ENCODE measurements around the gene SLIT3. TPM values are rescaled to one million over a fixed set of nuclear protein-coding genes. Genes with fewer than 3 reads are reported as not detected.
"Not testable (repeated sequence)": the region's sequence is repeated elsewhere in the genome, so short reads cannot be mapped to it uniquely, and the experiment has no call there.

SLIT3 gene
- total and polyA plus RNA-seq, 2 donors (not counting 3 experiments of a cell fraction or from before 2014, with no cell fraction given) = 0.90 to 1.0 TPM

GRCh38 chr5:169146158-169146557 is 154.8 kb downstream of the SLIT3 start:
- CTCF ChIA-PET = no interaction called here
- TF ChIP-seq JUN (IDR thresholded peaks at IDR 0.05; ENCODE audit: borderline replicate concordance, insufficient read depth, insufficient read length, low read depth) (no peak), POLR2A (IDR thresholded peaks at IDR 0.05; ENCODE audit: low read depth, low read length) (no peak), EZH2 (IDR thresholded peaks at IDR 0.05; ENCODE audit: borderline replicate concordance, low read depth, low read length, severe bottlenecking) (no peak), MAX (IDR thresholded peaks at IDR 0.05; ENCODE audit: insufficient read depth, insufficient read length) (no peak)
- no peaks in the 10 kb centered on the region for H3K4me1 ChIP-seq (ENCODE audit: control insufficient read depth, extremely low read depth, insufficient read depth, low read length)
- H2AFZ ChIP-seq (ENCODE audit: low read depth, low read length) = no peak overlapping the region
- no TSS peak for BruUV-seq (replicated peaks)
- no peaks in the 10 kb centered on the region for H3K27me3 ChIP-seq (ENCODE audit: control insufficient read depth in 2 of 2, insufficient read depth in 2 of 2, low read length in 2 of 2)
- H3K27ac ChIP-seq (ENCODE audit: insufficient read depth, low read depth, low read length) = no peak overlapping the region
- no peaks in the 10 kb centered on the region for H3K9me3 ChIP-seq (replicated peaks; ENCODE audit: control insufficient read depth, insufficient read depth, low read length)
- DNase-seq (ENCODE audit: low read depth, low spot score) (no peak), FAIRE-seq (no peak)
- intact Hi-C loops (cut with micrococcal nuclease) = no loop called here
- H3K4me2 ChIP-seq (ENCODE audit: insufficient read depth, low read length) = no peak overlapping the region
- no peak overlapping the region for H3K9ac ChIP-seq (replicated peaks; ENCODE audit: extremely low read depth, insufficient read depth, low read length)
- H3K9me1 ChIP-seq (replicated peaks; ENCODE audit: control insufficient read depth, extremely low read depth, insufficient read depth, low read length) = no peaks in the 10 kb centered on the region
- no peaks in the 10 kb centered on the region for H3K79me2 ChIP-seq (ENCODE audit: control insufficient read depth, insufficient read depth, low read length)
- H3K4me3 ChIP-seq (replicated peaks in 1 of 3; ENCODE audit: insufficient read depth in 1 of 3, low read depth in 1 of 3, low read length in 3 of 3) = no peak overlapping the region
- H3K36me3 ChIP-seq (ENCODE audit: control insufficient read depth in 2 of 2, extremely low read depth in 1 of 2, insufficient read depth in 2 of 2, low read length in 2 of 2) = no peaks in the 10 kb centered on the region
- no peaks in the 10 kb centered on the region for H4K20me1 ChIP-seq (replicated peaks; ENCODE audit: control insufficient read depth, extremely low read depth, insufficient read depth, low read length)
- POLR2A ChIA-PET = no interaction called here
- dilution Hi-C loops (cut with MboI; ENCODE audit: extremely low pct_ligation_motif_present, low sequenced_read_pairs) = no loop called here

- ChIA-PET CTCF (no interaction called here), POLR2A (no interaction called here)
- no TSS peak for BruUV-seq (replicated peaks)
- no peak overlapping the region for H2AFZ ChIP-seq (ENCODE audit: low read depth, low read length)
- H3K4me2 ChIP-seq (ENCODE audit: insufficient read depth, low read length) = no peak overlapping the region
- intact Hi-C loops (cut with micrococcal nuclease) (no loop called here), dilution Hi-C loops (cut with MboI; ENCODE audit: extremely low pct_ligation_motif_present, low sequenced_read_pairs) (no loop called here)
- no peaks in the 10 kb centered on the region for H3K27me3 ChIP-seq (ENCODE audit: control insufficient read depth in 2 of 2, insufficient read depth in 2 of 2, low read length in 2 of 2)
- no peaks in the 10 kb centered on the region for H4K20me1 ChIP-seq (replicated peaks; ENCODE audit: control insufficient read depth, extremely low read depth, insufficient read depth, low read length)
- no peak for DNase-seq (ENCODE audit: low read depth, low spot score)
- H3K4me3 ChIP-seq (replicated peaks in 1 of 3; ENCODE audit: insufficient read depth in 1 of 3, low read depth in 1 of 3, low read length in 3 of 3) = no peak overlapping the region
- H3K9me1 ChIP-seq (replicated peaks; ENCODE audit: control insufficient read depth, extremely low read depth, insufficient read depth, low read length) = no peaks in the 10 kb centered on the region
- H3K9ac ChIP-seq (replicated peaks; ENCODE audit: extremely low read depth, insufficient read depth, low read length) = no peak overlapping the region
- H3K79me2 ChIP-seq (ENCODE audit: control insufficient read depth, insufficient read depth, low read length) = no peaks in the 10 kb centered on the region
- TF ChIP-seq EZH2 (IDR thresholded peaks at IDR 0.05; ENCODE audit: borderline replicate concordance, low read depth, low read length, severe bottlenecking) (no peak), CTCF (IDR thresholded peaks at IDR 0.05; ENCODE audit: extremely low read depth in 1 of 2, insufficient read depth in 1 of 2, low read depth in 1 of 2, low read length in 2 of 2) (no peak), MYC (IDR thresholded peaks at IDR 0.05; ENCODE audit: low read depth, low read length) (no peak), MAX (IDR thresholded peaks at IDR 0.05; ENCODE audit: insufficient read depth, insufficient read length) (no peak), FOS (IDR thresholded peaks at IDR 0.05; ENCODE audit: borderline replicate concordance, insufficient read depth, low read length) (no peak), JUN (IDR thresholded peaks at IDR 0.05; ENCODE audit: borderline replicate concordance, insufficient read depth, insufficient read length, low read depth) (no peak)
- H3K9me3 ChIP-seq (replicated peaks; ENCODE audit: control insufficient read depth, insufficient read depth, low read length) = no peaks in the 10 kb centered on the region
- no peaks in the 10 kb centered on the region for H3K36me3 ChIP-seq (ENCODE audit: control insufficient read depth in 2 of 2, extremely low read depth in 1 of 2, insufficient read depth in 2 of 2, low read length in 2 of 2)
- H3K4me1 ChIP-seq (ENCODE audit: control insufficient read depth, extremely low read depth, insufficient read depth, low read length) = no peaks in the 10 kb centered on the region
- FAIRE-seq = no peak
- no peak overlapping the region for H3K27ac ChIP-seq (ENCODE audit: insufficient read depth, low read depth, low read length)
Measured at GRCh38 chr5:169142264-169142970, 158.5 kb downstream of the SLIT3 start.

GRCh38 chr5:169140215-169140614 is 160.7 kb downstream of the SLIT3 start:
- H3K4me2 ChIP-seq (ENCODE audit: insufficient read depth, low read length); H2AFZ ChIP-seq (ENCODE audit: low read depth, low read length); DNase-seq (ENCODE audit: low read depth, low spot score); H3K9ac ChIP-seq (replicated peaks; ENCODE audit: extremely low read depth, insufficient read depth, low read length); H3K79me2 ChIP-seq (ENCODE audit: control insufficient read depth, insufficient read depth, low read length); CTCF ChIA-PET; POLR2A ChIA-PET; H3K36me3 ChIP-seq (ENCODE audit: control insufficient read depth in 2 of 2, extremely low read depth in 1 of 2, insufficient read depth in 2 of 2, low read length in 2 of 2); H3K4me3 ChIP-seq (replicated peaks in 1 of 3; ENCODE audit: insufficient read depth in 1 of 3, low read depth in 1 of 3, low read length in 3 of 3); H3K9me1 ChIP-seq (replicated peaks; ENCODE audit: control insufficient read depth, extremely low read depth, insufficient read depth, low read length); BruUV-seq (replicated peaks); H3K27ac ChIP-seq (ENCODE audit: insufficient read depth, low read depth, low read length); H3K4me1 ChIP-seq (ENCODE audit: control insufficient read depth, extremely low read depth, insufficient read depth, low read length); H4K20me1 ChIP-seq (replicated peaks; ENCODE audit: control insufficient read depth, extremely low read depth, insufficient read depth, low read length); H3K27me3 ChIP-seq (ENCODE audit: control insufficient read depth in 2 of 2, insufficient read depth in 2 of 2, low read length in 2 of 2); intact Hi-C loops (cut with micrococcal nuclease); H3K9me3 ChIP-seq (replicated peaks; ENCODE audit: control insufficient read depth, insufficient read depth, low read length); dilution Hi-C loops (cut with MboI; ENCODE audit: extremely low pct_ligation_motif_present, low sequenced_read_pairs); FAIRE-seq: not testable (repeated sequence)
